Prostate gland (tissue), 2 donors: ENCODE results near the gene RDH12. TPM values are rescaled to one million over a fixed set of nuclear protein-coding genes. Genes with fewer than 3 reads are reported as not detected.

Source experiments
- DNase-seq: peaks from one replicate; pipeline ENCODE4 v3.0.0-alpha.2; 2019; ENCODE audit warnings: low spot score
- H3K27ac ChIP-seq, 2 donors: fragments of 200-600 bp; sonication (generic); 2 replicates each; pipeline ENCODE4 v1.5.1; 2017 to 2019
- H3K27me3 ChIP-seq: fragments of 200-600 bp; sonication (generic); replicated peaks from 2 replicates; pipeline ENCODE4 v1.5.1; 2019; ENCODE audit not compliant: insufficient read depth
- H3K36me3 ChIP-seq, 2 donors: fragments of 200-600 bp; sonication (generic); 1 replicate in 1 of 2; 2 replicates in 1 of 2; pipeline versions ENCODE4 v1.5.1 to v1.8.1; 2017 to 2019
- H3K4me1 ChIP-seq: fragments of 200-600 bp; sonication (generic); replicated peaks from 2 replicates; pipeline ENCODE4 v1.5.1; 2019
- H3K4me3 ChIP-seq, 2 donors: fragments of 200-600 bp; sonication (generic); 2 replicates each; pipeline ENCODE4 v1.5.1; 2017 to 2019
- H3K9me3 ChIP-seq: fragments of 200-600 bp; sonication (generic); 2 replicates; pipeline ENCODE4 v1.5.1; 2017
- CTCF ChIP-seq, 4 experiments: fragments of 200-600 bp in 2 of 4; fragments of 450-650 bp in 2 of 4; sonication (generic) in 2 of 4; IDR thresholded peaks; 1 replicate in 3 of 4; 2 replicates in 1 of 4; pipeline ENCODE4 v1.5.1; 2016 to 2019; ENCODE audit warnings: antibody characterized with exemption in 4 of 4, mild to moderate bottlenecking in 2 of 4, moderate library complexity in 2 of 4
- POLR2A ChIP-seq: fragments of 450-650 bp; IDR thresholded peaks from one replicate; pipeline ENCODE4 v1.6.1; 2016; ENCODE audit warnings: antibody characterized with exemption, mild to moderate bottlenecking
- POLR2AphosphoS5 ChIP-seq: sonication (generic); formaldehyde crosslinking; IDR thresholded peaks from one replicate; pipeline ENCODE4 v1.6.1; 2017; ENCODE audit warnings: antibody characterized with exemption
- WGBS: methylation state at CpG from one replicate; pipeline ENCODE4 v1.1.5; 2018; 5-methylcytosine and 5-hydroxymethylcytosine counted together
- intact Hi-C: fragments of 100-400 bp; cut with DNase I; formaldehyde crosslinking; loops from one replicate; pipeline ENCODE4 v1.14.2; 2022
- total RNA-seq, 2 donors: library from RNA; depleted of rRNA; stranded (reverse); fragments of >200 nt; gene quantifications; one replicate each; pipeline ENCODE4 v1.1.0, GENCODE V29; 2016

The RDH12 gene
- total RNA-seq, 2 donors from 2014 or later: 0.28 to 1.0 TPM

GRCh38 chr14:67749341-67750084 is 47.8 kb downstream of the RDH12 start:
- no peaks in the 10 kb centered on the region for H3K27me3 ChIP-seq
- WGBS: 77% methylated on average over 6 of the region's 6 CpGs
- H3K4me3 ChIP-seq: no peak overlapping the region
- no peaks in the 10 kb centered on the region for H3K9me3 ChIP-seq
- no peaks in the 10 kb centered on the region for H3K4me1 ChIP-seq
- H3K36me3 ChIP-seq: peaks cover 0 to 16% of the 10 kb centered on the region in 2 donors
- DNase-seq: no peak
- no peak overlapping the region for H3K27ac ChIP-seq
- no peak for TF ChIP-seq POLR2AphosphoS5
- TF ChIP-seq POLR2A: no peak
- no peak for TF ChIP-seq CTCF (IDR thresholded peaks at IDR 0.05)
- intact Hi-C loops: no loop called here

GRCh38 chr14:67756496-67756895 is 54.8 kb downstream of the RDH12 start:
- H3K27ac ChIP-seq: no peak overlapping the region
- no peak overlapping the region for H3K4me3 ChIP-seq
- H3K27me3 ChIP-seq: no peaks in the 10 kb centered on the region
- no peaks in the 10 kb centered on the region for H3K9me3 ChIP-seq
- 100% methylated on average over 1 of the region's 1 CpG for WGBS
- peaks cover 0 to 17% of the 10 kb centered on the region in 2 donors for H3K36me3 ChIP-seq
- no peaks in the 10 kb centered on the region for H3K4me1 ChIP-seq
- DNase-seq: no peak
- intact Hi-C loops: no loop called here
- TF ChIP-seq CTCF (IDR thresholded peaks at IDR 0.05) (no peak), POLR2AphosphoS5 (no peak), POLR2A (no peak)

GRCh38 chr14:67757175-67757574 is 55.5 kb downstream of the RDH12 start:
- Histone ChIP-seq H3K27ac (no peak overlapping the region), H3K27me3 (no peaks in the 10 kb centered on the region), H3K36me3 (peaks cover 0 to 17% of the 10 kb centered on the region in 2 donors), H3K4me1 (no peaks in the 10 kb centered on the region), H3K4me3 (no peak overlapping the region), H3K9me3 (no peaks in the 10 kb centered on the region)
- DNase-seq: no peak
- WGBS: 90% methylated on average over 3 of the region's 3 CpGs
- no peak for TF ChIP-seq CTCF (IDR thresholded peaks at IDR 0.05)
- intact Hi-C loops: no loop called here

DNA sequence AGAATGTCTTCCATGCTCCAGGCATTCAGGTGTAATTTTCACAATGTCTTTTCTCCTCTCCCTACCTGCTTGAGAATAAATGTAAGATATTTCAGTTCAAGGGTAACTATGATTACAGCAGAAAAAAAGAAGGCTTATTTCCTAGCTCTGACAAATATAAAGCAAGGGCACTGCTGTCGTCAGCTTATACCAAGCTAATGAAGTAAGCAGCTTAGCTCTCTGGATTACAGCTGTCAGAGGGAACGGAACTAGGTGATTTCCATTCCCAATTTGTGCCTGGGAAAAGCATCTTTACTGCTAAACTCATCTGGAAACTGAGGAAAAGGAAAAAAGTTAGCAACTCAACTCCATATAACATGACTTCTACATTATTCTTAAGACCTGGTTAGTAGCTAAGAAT is 58.2 kb downstream of the RDH12 start:
- Histone ChIP-seq H3K27ac (no peak overlapping the region), H3K4me1 (no peaks in the 10 kb centered on the region), H3K36me3 (peaks cover 0 to 9% of the 10 kb centered on the region in 2 donors), H3K4me3 (no peak overlapping the region), H3K27me3 (no peaks in the 10 kb centered on the region), H3K9me3 (no peaks in the 10 kb centered on the region)
- intact Hi-C loops: no loop called here
- DNase-seq: no peak
- WGBS: 99% methylated on average over 2 of the region's 2 CpGs
- TF ChIP-seq CTCF (IDR thresholded peaks at IDR 0.05) (no peak), POLR2AphosphoS5 (no peak), POLR2A (no peak)

DNA sequence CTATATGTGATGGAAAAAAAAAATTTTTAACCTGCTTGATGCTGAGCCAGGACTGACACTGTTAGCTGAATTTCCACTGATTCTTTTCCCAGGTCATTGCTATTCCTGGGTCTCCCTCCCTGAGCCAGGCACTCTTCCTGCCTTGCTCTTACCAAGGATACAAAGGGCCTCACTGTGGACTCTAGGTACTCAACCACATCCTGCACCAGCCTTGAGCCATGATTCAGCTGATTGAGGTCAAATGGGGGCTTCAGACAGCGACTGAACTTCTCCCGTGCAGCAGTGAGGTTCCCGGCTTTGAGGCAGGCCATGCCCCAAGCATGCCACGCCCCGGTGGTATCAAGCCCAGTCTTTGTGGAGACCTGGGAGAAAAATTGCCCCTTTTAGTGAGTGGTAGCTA is 60.4 kb downstream of the RDH12 start:
- 85% methylated on average over 5 of the region's 5 CpGs for WGBS
- DNase-seq: no peak

More for the DNA sequence above, 60.4 kb downstream of the RDH12 start:
- Histone ChIP-seq H3K9me3 (no peaks in the 10 kb centered on the region), H3K27me3 (no peaks in the 10 kb centered on the region), H3K36me3 (peaks cover 0 to 9% of the 10 kb centered on the region in 2 donors), H3K27ac (no peak overlapping the region), H3K4me1 (no peaks in the 10 kb centered on the region), H3K4me3 (no peak overlapping the region)
- TF ChIP-seq POLR2AphosphoS5 (no peak), CTCF (IDR thresholded peaks at IDR 0.05) (no peak), POLR2A (no peak)
- intact Hi-C loops: no loop called here
